Neural cell (in vitro differentiated cells): ENCODE data around the gene PCDH9. TPM values are rescaled to one million over a fixed set of nuclear protein-coding genes. Genes with fewer than 3 reads are reported as not detected.

ENCODE experiments used
- H2AFZ ChIP-seq: fragments of 200-600, 300-800 bp; sonication (generic), shearing (Covaris generic); 2 replicates; pipeline ENCODE4 v1.6.0; 2014; ENCODE audit warnings: low read depth, mild to moderate bottlenecking, antibody characterized with exemption, low read length, moderate library complexity
- H3F3A ChIP-seq: fragments of 200-600 bp; shearing (Covaris generic); 2 replicates; pipeline ENCODE4 v1.6.1; 2016; ENCODE audit warnings: mild to moderate bottlenecking, moderate library complexity, mixed read lengths, antibody characterized with exemption, low read length; ENCODE audit not compliant: insufficient read depth, poor library complexity, severe bottlenecking
- H3K27ac ChIP-seq: fragments of 200-600, 300-800 bp; sonication (generic), shearing (Covaris generic); 2 replicates; pipeline ENCODE4 v1.5.1; 2014; ENCODE audit warnings: mild to moderate bottlenecking, low read length, moderate library complexity
- H3K27me3 ChIP-seq: fragments of 300-800, 200-600 bp; sonication (generic), shearing (Covaris generic); 2 replicates; pipeline ENCODE4 v1.6.0; 2014; ENCODE audit warnings: mild to moderate bottlenecking, low read depth, low read length, moderate library complexity; ENCODE audit not compliant: insufficient read depth
- H3K36me3 ChIP-seq: fragments of 300-800, 200-600 bp; sonication (generic), shearing (Covaris generic); 2 replicates; pipeline ENCODE4 v1.5.1; 2014; ENCODE audit warnings: mild to moderate bottlenecking, antibody characterized with exemption, low read length, moderate library complexity; ENCODE audit not compliant: insufficient read depth
- H3K4me2 ChIP-seq: fragments of 300-800, 200-600 bp; sonication (generic), shearing (Covaris generic); 2 replicates; pipeline ENCODE4 v1.6.0; 2014; ENCODE audit warnings: mild to moderate bottlenecking, low read length
- H3K4me3 ChIP-seq: fragments of 300-800, 200-600 bp; sonication (generic), shearing (Covaris generic); 2 replicates; pipeline ENCODE4 v1.5.1; 2014; ENCODE audit warnings: mild to moderate bottlenecking, low read length, moderate library complexity
- H3K79me2 ChIP-seq: fragments of 200-600 bp; shearing (Covaris generic); replicated peaks from 2 replicates; pipeline ENCODE4 v1.6.0; 2014; ENCODE audit warnings: mild to moderate bottlenecking, low read length, moderate library complexity; ENCODE audit not compliant: insufficient read depth
- H3K9ac ChIP-seq: fragments of 300-800, 200-600 bp; sonication (generic), shearing (Covaris generic); 2 replicates; pipeline ENCODE4 v1.6.1; 2016; ENCODE audit warnings: mild to moderate bottlenecking, low read length, mixed read lengths
- H3K9me2 ChIP-seq: fragments of 200-600 bp; shearing (Covaris generic); 2 replicates; pipeline ENCODE4 v1.6.1; 2016; ENCODE audit warnings: mild to moderate bottlenecking, low read length, mixed read lengths; ENCODE audit not compliant: insufficient read depth
- H3K9me3 ChIP-seq: fragments of 200-600, 300-800 bp; sonication (generic), shearing (Covaris generic); 2 replicates; pipeline ENCODE4 v1.6.1; 2016; ENCODE audit warnings: mild to moderate bottlenecking, mixed run types, low read length, moderate library complexity, mixed read lengths
- H4K20me1 ChIP-seq: fragments of 200-600 bp; shearing (Covaris generic); 2 replicates; pipeline ENCODE4 v1.6.1; 2016; ENCODE audit warnings: mild to moderate bottlenecking, mixed run types; ENCODE audit not compliant: insufficient read depth
- CTCF ChIP-seq: fragments of 450-650 bp; IDR thresholded peaks from 2 replicates; pipeline ENCODE4 v1.5.1; 2014; ENCODE audit warnings: antibody characterized with exemption, mild to moderate bottlenecking, moderate library complexity; ENCODE audit not compliant: poor library complexity, severe bottlenecking
- EP300 ChIP-seq: fragments of 450-650 bp; conservative IDR thresholded peaks from 2 replicates; pipeline ENCODE4 v1.6.1; 2014; ENCODE audit warnings: antibody characterized with exemption, mild to moderate bottlenecking, moderate library complexity; ENCODE audit not compliant: poor library complexity, severe bottlenecking
- MXI1 ChIP-seq: fragments of 450-650 bp; conservative IDR thresholded peaks from 2 replicates; pipeline ENCODE4 v1.6.1; 2014; ENCODE audit warnings: antibody characterized with exemption, mild to moderate bottlenecking; ENCODE audit not compliant: poor library complexity, severe bottlenecking
- RAD21 ChIP-seq: fragments of 450-650 bp; conservative IDR thresholded peaks from 2 replicates; pipeline ENCODE4 v1.6.1; 2014; ENCODE audit warnings: antibody characterized with exemption, mild to moderate bottlenecking, moderate library complexity
- REST ChIP-seq: IDR thresholded peaks from 2 replicates; pipeline ENCODE4 v1.6.1; 2012; ENCODE audit warnings: borderline replicate concordance
- SMC3 ChIP-seq: fragments of 450-650 bp; conservative IDR thresholded peaks from 2 replicates; pipeline ENCODE4 v1.6.1; 2014; ENCODE audit warnings: antibody characterized with exemption, mild to moderate bottlenecking, moderate library complexity; ENCODE audit not compliant: poor library complexity
- TAF1 ChIP-seq: IDR thresholded peaks from 2 replicates; pipeline ENCODE4 v1.6.1; 2012; ENCODE audit warnings: low read depth
- polyA plus RNA-seq: library from polyadenylated mRNA; depleted of rRNA; stranded (reverse); fragments of >200 nt; gene quantifications from 2 replicates; pipeline ENCODE4 v1.2.3, GENCODE V29; 2014

PCDH9 gene
- polyA plus RNA-seq, 1 donor from 2014 or later: 4.6 TPM

- no peaks in the 10 kb centered on the region for H3K27me3 ChIP-seq
- no peak for TF ChIP-seq CTCF
- no peak for TF ChIP-seq RAD21
- TF ChIP-seq EP300: no peak
- no peak for TF ChIP-seq REST
- H3K9me2 ChIP-seq: no peaks in the 10 kb centered on the region
- H3K9ac ChIP-seq: no peak overlapping the region
- no peaks in the 10 kb centered on the region for H3F3A ChIP-seq
- H2AFZ ChIP-seq: no peak overlapping the region
- no peaks in the 10 kb centered on the region for H4K20me1 ChIP-seq
- no peak overlapping the region for H3K4me2 ChIP-seq
- H3K4me3 ChIP-seq: no peak overlapping the region
- H3K36me3 ChIP-seq: no peaks in the 10 kb centered on the region
- no peak overlapping the region for H3K27ac ChIP-seq
- no peaks in the 10 kb centered on the region for H3K9me3 ChIP-seq
- H3K79me2 ChIP-seq: no peaks in the 10 kb centered on the region
Measured at GRCh38 chr13:66402066-66402465, 828.1 kb downstream of the PCDH9 start.

- no peaks in the 10 kb centered on the region for H3K27me3 ChIP-seq
- no peak overlapping the region for H3K4me3 ChIP-seq
Measured at GRCh38 chr13:66400292-66400691, 829.8 kb downstream of the PCDH9 start.

More at GRCh38 chr13:66400292-66400691, 829.8 kb downstream of the PCDH9 start:
- Histone ChIP-seq H4K20me1 (no peaks in the 10 kb centered on the region), H3K9ac (no peak overlapping the region), H3K9me2 (no peaks in the 10 kb centered on the region), H3K4me2 (no peak overlapping the region), H3K79me2 (no peaks in the 10 kb centered on the region), H2AFZ (no peak overlapping the region), H3K9me3 (no peaks in the 10 kb centered on the region), H3K27ac (no peak overlapping the region), H3K36me3 (no peaks in the 10 kb centered on the region), H3F3A (no peaks in the 10 kb centered on the region)
- no peak for TF ChIP-seq SMC3
- TF ChIP-seq CTCF: no peak
- no peak for TF ChIP-seq MXI1
- TF ChIP-seq REST: no peak
- TF ChIP-seq TAF1: no peak
- no peak for TF ChIP-seq RAD21
